OCI-M2 (cell line): ENCODE results near the gene RAB43.

Experiments used
- DNase-seq: peaks from one replicate; lab custom pipeline; 2025; ENCODE audit not compliant: unreplicated experiment; lab: John Stamatoyannopoulos, UW

The RAB43 gene

DNA sequence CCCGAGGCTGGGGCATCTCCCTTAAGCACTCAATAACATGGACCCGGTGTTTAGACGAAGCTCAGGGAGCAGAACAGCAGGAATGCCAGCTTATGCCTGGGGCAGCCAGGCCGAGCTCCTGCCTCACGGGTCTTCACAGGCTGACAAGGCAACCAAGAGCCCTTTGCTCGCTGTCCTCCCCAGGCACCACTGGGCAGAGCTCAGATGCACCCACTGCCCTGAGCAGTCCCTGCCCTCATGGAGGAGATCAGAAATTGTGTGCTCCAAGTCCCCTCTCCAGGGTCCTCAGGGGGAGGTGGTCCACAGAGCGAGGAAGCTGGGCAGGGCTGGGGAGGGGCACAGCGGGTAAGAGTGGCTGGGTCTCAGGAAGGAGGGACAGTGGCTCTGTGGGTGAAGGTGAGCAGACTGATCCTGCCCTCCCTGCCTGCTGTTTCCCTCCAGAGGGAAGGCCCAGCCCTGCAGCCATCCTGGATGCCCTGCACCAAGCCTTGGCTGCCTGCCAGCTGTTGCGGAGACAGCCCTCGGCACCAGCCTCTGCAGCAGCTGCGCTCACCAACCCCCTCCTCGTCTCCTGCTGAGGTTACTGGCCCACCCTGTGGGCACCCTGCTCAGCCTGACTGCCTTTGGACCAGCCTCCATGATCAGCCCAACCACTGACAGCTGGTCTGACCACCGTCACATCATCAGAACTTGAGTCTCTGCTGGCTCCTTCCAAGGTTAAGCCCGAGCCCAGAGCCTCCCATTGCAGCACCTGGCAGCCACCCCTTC, 82.1 kb downstream of the RAB43 start:
- DNase-seq, result no peak

GRCh38 chr3:129038121-129038855, 83.3 kb downstream of the RAB43 start:
- DNase-seq, result no peak
